GM18870 (cell line): ENCODE data around the gene TAPT1.

Experiments used
- ATAC-seq: cut with Tn5 transposase; IDR thresholded peaks from one replicate; pipeline ENCODE4 v1.9.1; 2021; ENCODE audit warnings: moderate library complexity; ENCODE audit not compliant: unreplicated experiment

The TAPT1 gene

GRCh38 chr4:16111533-16111932 is 114.7 kb downstream of the TAPT1 start:
- ATAC-seq: no peak

- no peak for ATAC-seq
Measured at GRCh38 chr4:16110661-16111290, 115.5 kb downstream of the TAPT1 start.
